HUES64 (cell line): ENCODE results near the gene STPG1.
A peak's percentile ranks its signal among the peaks of the same experiment; 100 is the strongest.

Experiments used
- H3K27ac ChIP-seq: 2 replicates; pipeline ENCODE4 v1.7.0; 2013; ENCODE audit warnings: low read depth, low read length, inconsistent platforms
- H3K27me3 ChIP-seq: 2 replicates; pipeline ENCODE4 v1.6.1; 2013; ENCODE audit warnings: mild to moderate bottlenecking, low read length; ENCODE audit not compliant: insufficient read depth
- H3K36me3 ChIP-seq: 2 replicates; pipeline ENCODE4 v1.6.1; 2013; ENCODE audit warnings: mild to moderate bottlenecking, low read length; ENCODE audit not compliant: insufficient read depth
- H3K4me1 ChIP-seq: 2 replicates; pipeline ENCODE4 v1.6.1; 2013; ENCODE audit warnings: mild to moderate bottlenecking, low read length, moderate library complexity; ENCODE audit not compliant: insufficient read depth
- H3K4me3 ChIP-seq: 2 replicates; pipeline ENCODE4 v1.5.1; 2013; ENCODE audit warnings: mild to moderate bottlenecking, low read length, moderate library complexity
- H3K9ac ChIP-seq: 2 replicates; pipeline ENCODE4 v1.6.1; 2013; ENCODE audit warnings: mild to moderate bottlenecking, low read depth, low read length
- H3K9me3 ChIP-seq: 2 replicates; pipeline ENCODE4 v1.6.1; 2013; ENCODE audit warnings: low read depth, low read length; ENCODE audit not compliant: insufficient read depth
- WGBS: fragments of 150-250, 120-280 bp; methylation state at CpG from one replicate; pipeline ENCODE4 v1.1.7; 2013; ENCODE audit warnings: missing lambda C conversion rate; 5-methylcytosine and 5-hydroxymethylcytosine counted together

Gene STPG1

DNA sequence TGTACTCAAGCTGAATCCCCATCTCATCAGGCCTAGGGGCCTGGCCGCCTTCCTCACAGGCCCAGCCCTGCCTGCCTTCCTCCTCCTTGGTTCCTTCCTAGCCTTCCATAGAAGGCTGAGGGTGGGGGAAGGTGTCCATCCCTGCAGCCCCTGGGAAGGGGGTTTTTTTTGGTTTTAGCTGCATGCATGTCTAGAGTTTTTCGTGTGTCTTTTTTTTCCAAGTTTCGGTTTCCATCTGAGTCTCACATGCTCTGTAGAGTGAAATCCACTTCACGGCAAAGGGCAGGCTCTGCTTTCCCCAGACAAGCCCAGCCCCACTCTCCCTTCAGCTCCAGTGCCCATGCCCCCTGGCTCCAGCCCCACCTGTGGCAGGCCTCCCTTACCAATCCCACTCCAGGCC is 62.3 kb downstream of the STPG1 start:
- no peaks in the 10 kb centered on the region for H3K27me3 ChIP-seq
- H3K4me1 ChIP-seq, result no peaks in the 10 kb centered on the region
- WGBS, result 91% methylated on average over 4 of the region's 4 CpGs
- no peaks in the 10 kb centered on the region; the same call in 1 of the 2 replicates for H3K36me3 ChIP-seq
- H3K9ac ChIP-seq, result no peak overlapping the region
- H3K4me3 ChIP-seq, result no peak overlapping the region
- no peak overlapping the region for H3K27ac ChIP-seq
- H3K9me3 ChIP-seq, result no peaks in the 10 kb centered on the region

DNA sequence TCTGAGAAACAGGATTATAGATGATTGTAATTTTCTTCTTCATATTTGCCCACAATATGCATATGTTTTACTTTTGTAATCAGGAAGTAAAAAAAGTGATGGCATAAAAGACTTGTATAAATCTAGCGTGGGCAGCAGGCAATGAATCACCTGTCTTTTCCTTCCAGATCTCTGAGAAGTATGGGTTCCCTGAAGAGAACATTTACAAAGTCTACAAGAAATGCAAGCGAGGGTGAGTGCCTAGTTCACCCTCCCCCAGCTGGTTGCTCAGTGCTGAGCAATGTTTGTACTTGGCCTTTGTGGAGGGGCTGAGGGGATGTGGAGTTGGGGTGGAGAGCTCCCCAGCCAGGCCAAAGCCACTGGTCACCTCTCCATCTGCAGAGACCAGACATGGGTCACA is 63.7 kb downstream of the STPG1 start:
- H3K36me3 ChIP-seq, result no peaks in the 10 kb centered on the region; the same call in 1 of the 2 replicates
- no peak overlapping the region for H3K27ac ChIP-seq
- H3K9me3 ChIP-seq, result no peaks in the 10 kb centered on the region
- no peaks in the 10 kb centered on the region for H3K27me3 ChIP-seq
- 93% methylated on average over 2 of the region's 2 CpGs for WGBS
- no peak overlapping the region for H3K4me3 ChIP-seq
- H3K9ac ChIP-seq, result no peak overlapping the region
- H3K4me1 ChIP-seq, result no peaks in the 10 kb centered on the region

DNA sequence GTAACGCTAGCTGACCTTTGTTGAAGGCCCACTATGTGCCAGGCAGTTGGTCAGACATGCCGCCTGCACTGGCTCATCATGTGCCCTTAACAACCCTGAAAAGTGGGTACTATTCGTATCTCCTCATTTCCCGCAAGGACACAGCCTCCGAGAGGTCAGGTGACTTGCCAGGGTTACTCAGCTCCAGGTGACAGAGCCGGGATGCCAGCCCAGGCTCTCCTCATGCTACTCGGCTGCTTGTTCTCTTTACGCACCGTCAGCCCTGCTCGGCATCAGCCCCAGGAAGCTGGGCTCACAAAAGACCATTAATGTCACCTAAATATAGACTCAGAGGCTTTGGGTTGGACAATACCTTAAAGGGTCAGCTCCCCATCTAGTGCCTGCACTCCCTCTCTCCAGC is 65.4 kb downstream of the STPG1 start:
- Histone ChIP-seq H3K4me1 (no peaks in the 10 kb centered on the region), H3K9ac (no peak overlapping the region), H3K9me3 (no peaks in the 10 kb centered on the region), H3K4me3 (no peak overlapping the region), H3K36me3 (no peaks in the 10 kb centered on the region; the same call in 1 of the 2 replicates), H3K27ac (no peak overlapping the region), H3K27me3 (no peaks in the 10 kb centered on the region)
- WGBS, result 91% methylated on average over 10 of the region's 10 CpGs

DNA sequence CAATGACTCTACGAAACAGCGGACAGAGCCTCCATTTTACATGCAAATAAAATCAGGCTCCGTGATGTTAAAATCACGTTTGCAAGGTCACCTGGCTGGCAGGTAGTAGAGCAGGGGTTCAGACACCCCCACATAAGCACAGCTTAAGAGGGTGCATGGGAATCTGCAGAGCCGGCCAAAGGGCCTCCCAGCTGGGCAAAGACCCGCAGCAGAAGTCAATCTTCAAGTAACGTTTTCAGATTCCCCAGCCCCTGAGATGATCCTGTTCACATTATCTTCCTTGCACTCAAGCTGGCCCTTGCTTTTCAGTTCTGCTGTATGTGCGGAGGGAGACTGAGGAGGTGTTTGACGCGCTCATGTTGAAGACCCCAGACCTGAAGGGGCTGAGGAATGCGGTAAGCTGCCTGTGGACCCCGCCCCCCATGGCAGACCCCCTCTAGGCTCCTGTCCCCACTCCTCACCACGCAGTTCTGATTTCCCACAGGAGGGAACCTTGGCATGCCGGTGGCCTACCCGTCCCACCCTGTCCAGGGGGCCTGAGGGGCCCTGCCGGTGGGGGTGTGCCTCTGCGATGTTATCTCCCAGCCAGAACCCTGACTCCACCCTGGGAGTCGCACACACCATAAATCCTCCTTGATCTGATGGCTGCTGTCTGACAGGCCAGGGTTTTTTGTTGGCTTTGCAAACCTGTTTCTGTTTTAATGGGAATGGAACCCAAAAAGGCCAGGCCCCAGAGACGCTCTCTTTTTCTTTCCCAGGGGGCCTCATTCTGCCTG is 66.2 kb downstream of the STPG1 start:
- Histone ChIP-seq H3K4me3 (no peak overlapping the region), H3K36me3 (no peaks in the 10 kb centered on the region; the same call in 1 of the 2 replicates), H3K9me3 (no peaks in the 10 kb centered on the region), H3K9ac (no peak overlapping the region), H3K27ac (no peak overlapping the region), H3K27me3 (no peaks in the 10 kb centered on the region), H3K4me1 (no peaks in the 10 kb centered on the region; the same call in 1 of the 2 replicates)
- WGBS, result 92% methylated on average over 19 of the region's 19 CpGs

DNA sequence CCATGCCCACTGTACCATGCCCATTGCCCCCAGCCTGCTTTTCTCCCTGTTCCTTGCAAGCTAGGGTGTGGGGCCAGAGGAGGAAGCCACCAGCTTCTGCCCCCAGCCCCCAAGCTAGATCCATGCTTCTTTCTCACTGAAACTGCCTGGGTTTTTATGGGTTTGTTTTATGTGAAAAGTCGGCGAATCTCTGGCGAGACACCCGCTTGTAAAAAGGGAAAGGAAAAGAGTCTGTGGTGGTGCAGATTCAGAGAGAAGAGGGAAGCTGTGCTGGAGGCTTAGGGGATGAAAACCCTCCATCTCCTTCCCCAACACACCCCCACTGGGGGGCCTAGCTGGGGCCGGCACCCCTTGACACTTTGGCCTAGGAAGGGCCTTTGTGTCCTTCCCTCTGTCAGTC is 68.2 kb downstream of the STPG1 start:
- H3K27me3 ChIP-seq, result no peaks in the 10 kb centered on the region
- 94% methylated on average over 5 of the region's 5 CpGs for WGBS

DNA sequence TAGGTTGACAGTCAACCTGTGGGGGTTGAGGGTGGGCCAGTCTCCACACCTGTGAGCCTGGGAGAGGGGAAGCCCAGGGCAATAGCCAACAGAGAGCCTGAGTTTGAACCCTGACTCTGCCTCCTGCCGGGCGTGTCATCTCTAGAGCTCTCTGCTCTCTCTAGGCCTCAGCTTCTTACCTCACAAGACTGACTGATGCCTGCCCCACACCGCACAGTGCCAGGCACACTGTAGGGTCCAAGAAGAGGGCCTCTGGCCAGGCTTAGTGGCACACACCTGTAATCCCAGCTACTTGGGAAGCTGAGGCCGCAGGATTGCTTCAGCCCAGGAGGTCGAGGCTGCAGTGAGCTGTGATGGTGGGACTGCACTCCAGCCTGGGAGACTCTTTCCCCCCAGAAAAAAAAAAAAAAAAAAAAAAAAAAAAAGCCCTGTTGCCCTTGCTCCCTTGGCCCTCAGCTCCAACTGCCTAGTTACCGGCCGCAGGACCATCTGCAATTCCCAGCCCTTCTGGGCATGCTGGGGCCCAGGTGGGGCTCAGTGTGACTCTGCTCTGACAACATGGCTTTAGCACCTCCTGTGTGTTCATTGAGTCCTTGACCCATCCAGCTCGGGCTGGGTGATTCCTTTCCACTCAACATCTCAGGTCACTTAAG is 69.4 kb downstream of the STPG1 start:
- WGBS, result 89% methylated on average over 8 of the region's 8 CpGs
- Histone ChIP-seq H3K9me3 (no peaks in the 10 kb centered on the region), H3K27me3 (no peaks in the 10 kb centered on the region), H3K36me3 (no peaks in the 10 kb centered on the region), H3K27ac (no peak overlapping the region), H3K4me3 (no peak overlapping the region), H3K4me1 (peaks cover 13% of the 10 kb centered on the region), H3K9ac (no peak overlapping the region)

More for the DNA sequence above, 68.2 kb downstream of the STPG1 start:
- H3K4me1 ChIP-seq, result peaks cover 11% of the 10 kb centered on the region
- no peak overlapping the region for H3K9ac ChIP-seq
- no peaks in the 10 kb centered on the region for H3K9me3 ChIP-seq
- H3K4me3 ChIP-seq, result no peak overlapping the region
- no peaks in the 10 kb centered on the region; the same call in 1 of the 2 replicates for H3K36me3 ChIP-seq
- no peak overlapping the region for H3K27ac ChIP-seq

DNA sequence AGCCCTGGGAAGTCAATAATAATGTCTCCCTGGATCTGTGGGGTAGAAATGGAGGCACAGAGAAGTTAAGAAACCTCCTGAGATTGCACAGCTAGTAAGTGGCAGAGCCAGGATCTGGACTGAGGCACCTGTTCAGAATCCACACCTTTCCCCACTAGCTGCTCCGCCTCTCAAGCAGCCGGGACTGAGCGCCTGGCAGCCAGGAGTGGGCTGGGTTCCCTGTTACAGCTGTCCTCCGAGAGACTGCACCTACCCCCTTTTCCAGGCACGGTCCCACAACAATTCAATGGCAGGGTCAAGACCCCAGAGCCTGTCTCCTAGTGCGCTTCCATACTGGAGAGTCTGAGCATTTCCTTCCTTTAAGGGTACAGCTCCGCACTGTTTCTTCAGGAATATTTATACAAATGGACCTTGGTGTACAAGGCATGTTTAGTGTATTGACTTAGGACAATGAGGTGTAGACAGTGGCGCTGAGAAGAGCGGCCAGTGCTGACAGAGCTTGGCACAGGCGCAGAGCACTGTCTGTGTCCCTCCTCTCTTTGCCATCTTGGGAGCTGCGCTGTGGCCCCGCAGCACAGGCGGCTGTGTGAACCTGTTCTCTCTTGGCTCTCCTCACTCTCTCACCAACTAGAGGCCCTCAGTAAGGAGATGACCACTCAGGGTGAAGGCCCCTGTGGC is 70.0 kb downstream of the STPG1 start:
- no peak overlapping the region for H3K4me3 ChIP-seq
- no peak overlapping the region for H3K9ac ChIP-seq
- H3K27me3 ChIP-seq, result no peaks in the 10 kb centered on the region
- H3K27ac ChIP-seq, result no peak overlapping the region
- peaks cover 13% of the 10 kb centered on the region for H3K4me1 ChIP-seq
- H3K9me3 ChIP-seq, result no peaks in the 10 kb centered on the region
- H3K36me3 ChIP-seq, result no peaks in the 10 kb centered on the region
- WGBS, result 89% methylated on average over 13 of the region's 13 CpGs

DNA sequence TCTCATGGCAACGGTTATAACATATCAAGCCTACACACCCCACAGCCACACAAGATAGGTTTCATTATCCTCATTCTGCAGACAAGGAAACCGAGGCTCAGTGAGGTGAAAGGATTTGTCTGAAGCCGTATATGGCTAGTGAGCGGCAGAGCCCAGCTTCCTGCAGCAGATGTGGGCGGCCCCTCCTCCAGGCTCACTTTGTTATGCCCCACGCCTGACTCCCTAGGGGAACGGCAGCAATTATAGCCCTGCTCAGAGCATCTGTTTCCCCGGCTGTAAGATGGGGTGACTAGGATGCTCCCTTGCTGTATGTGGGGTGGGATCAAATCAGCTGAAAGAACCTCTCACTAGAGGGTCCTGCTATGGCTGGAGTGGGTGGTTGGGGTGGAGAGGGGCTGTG is 72.3 kb downstream of the STPG1 start:
- 52% methylated on average over 8 of the region's 8 CpGs for WGBS
- no peak overlapping the region for H3K9ac ChIP-seq
- H3K27me3 ChIP-seq, result no peaks in the 10 kb centered on the region
- H3K4me1 ChIP-seq, result peaks cover 24% of the 10 kb centered on the region
- no peak overlapping the region for H3K27ac ChIP-seq
- H3K9me3 ChIP-seq, result no peaks in the 10 kb centered on the region
- no peak overlapping the region for H3K4me3 ChIP-seq
- no peaks in the 10 kb centered on the region for H3K36me3 ChIP-seq

DNA sequence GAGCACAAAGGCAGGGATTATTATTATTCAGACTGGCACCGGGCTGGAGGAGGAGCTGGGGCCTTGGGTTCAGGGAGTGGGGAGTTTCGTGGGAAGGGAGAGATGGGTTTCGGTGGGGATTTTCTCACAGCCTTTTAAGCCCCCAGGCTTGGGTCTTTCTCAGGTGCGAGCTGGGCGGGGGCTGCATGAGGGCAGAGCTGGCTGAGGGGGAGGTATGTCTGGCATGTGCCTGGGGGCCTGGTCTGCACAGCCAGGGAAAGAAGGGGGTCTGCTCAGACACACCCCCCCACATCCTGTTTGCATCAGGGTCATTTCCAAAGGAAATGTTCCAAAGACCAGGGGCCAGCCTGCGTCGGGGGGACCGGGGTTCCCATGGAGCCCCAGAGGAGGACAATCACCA is 72.8 kb downstream of the STPG1 start:
- 61% methylated on average over 7 of the region's 8 CpGs for WGBS
- H3K9me3 ChIP-seq, result no peaks in the 10 kb centered on the region

DNA sequence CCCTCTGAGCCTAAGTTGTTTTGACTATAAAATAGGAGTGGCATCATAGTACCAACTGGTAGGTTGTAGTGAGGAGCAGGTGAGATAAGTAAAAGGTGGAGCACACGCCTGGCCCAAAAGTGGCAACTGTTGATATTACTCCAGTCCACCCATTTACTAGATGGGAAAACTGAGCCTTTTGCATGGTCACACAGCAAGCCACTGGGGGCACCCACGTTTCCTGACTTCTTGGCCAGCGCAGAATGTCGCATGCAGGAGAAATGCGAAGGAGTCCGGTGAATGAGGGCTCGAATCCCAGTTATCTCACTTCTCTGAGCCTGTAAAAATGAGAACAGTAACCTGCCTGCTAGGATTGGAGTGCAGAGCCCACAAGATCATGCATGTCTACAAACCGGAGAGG is 73.6 kb downstream of the STPG1 start:
- Histone ChIP-seq H3K27ac (no peak overlapping the region), H3K27me3 (no peaks in the 10 kb centered on the region), H3K36me3 (no peaks in the 10 kb centered on the region), H3K4me3 (no peak overlapping the region), H3K9ac (no peak overlapping the region), H3K9me3 (no peaks in the 10 kb centered on the region), H3K4me1 (peaks cover 24% of the 10 kb centered on the region)
- WGBS, result 95% methylated on average over 8 of the region's 8 CpGs

More for the DNA sequence above, 72.8 kb downstream of the STPG1 start:
- Histone ChIP-seq H3K9ac (0 out of 2 replicates have a peak overlapping the region, but pooled peaks have one; percentile 2), H3K36me3 (no peaks in the 10 kb centered on the region), H3K27ac (no peak overlapping the region), H3K27me3 (no peaks in the 10 kb centered on the region), H3K4me3 (no peak overlapping the region), H3K4me1 (peaks cover 24% of the 10 kb centered on the region)

DNA sequence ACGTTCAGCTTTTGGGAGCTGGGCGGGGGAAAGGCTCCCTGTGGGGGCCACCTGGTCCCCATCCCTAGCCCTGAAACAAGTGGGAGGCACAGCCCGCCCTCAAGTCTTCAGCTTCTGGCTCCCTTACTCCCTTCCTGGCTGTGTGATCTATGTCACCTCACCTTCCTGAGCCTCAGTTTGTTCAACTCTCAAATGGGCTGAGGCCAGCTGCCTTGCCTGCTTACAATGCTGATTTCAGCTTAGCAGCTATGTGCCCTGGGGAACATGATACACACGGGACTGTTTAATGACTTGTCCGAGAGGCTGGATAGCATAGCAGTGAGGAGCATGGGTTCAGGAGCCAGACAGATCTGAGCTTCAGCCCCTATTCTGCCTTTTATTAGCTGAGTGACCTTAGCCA is 75.1 kb downstream of the STPG1 start:
- no peaks in the 10 kb centered on the region for H3K36me3 ChIP-seq
- H3K9ac ChIP-seq, result no peak overlapping the region
- WGBS, result 77% methylated on average over 5 of the region's 5 CpGs
- H3K4me1 ChIP-seq, result peaks cover 29% of the 10 kb centered on the region
- H3K4me3 ChIP-seq, result no peak overlapping the region
- no peaks in the 10 kb centered on the region for H3K27me3 ChIP-seq
- H3K9me3 ChIP-seq, result no peaks in the 10 kb centered on the region
- no peak overlapping the region for H3K27ac ChIP-seq
